Stimulated activated effector memory CD8-positive, alpha-beta T cell treated with anti-CD3 and anti-CD28 coated beads, Interleukin-12 subunit alpha, Interleukin-12 subunit beta, amount 100 ng/mL, for 72 hours (primary cell): Measurements from ENCODE around the gene PCED1B.

Experiments
- ATAC-seq: fragments of 150-1000 bp; cut with Tn5 transposase; 2 replicates; pipeline ENCODE4 v1.10.0; 2021
- DNase-seq, 2 donors: peaks; one replicate each; pipeline ENCODE4 v3.0.0; 2021 to 2022; ENCODE audit warnings: low spot score in 2 of 2
- H3K27ac Mint-ChIP-seq: one replicate; pipeline ENCODE4 v1.8.0; 2022; ENCODE audit warnings: mild to moderate bottlenecking, mixed read lengths
- H3K36me3 Mint-ChIP-seq: one replicate; pipeline ENCODE4 v1.8.0; 2022; ENCODE audit warnings: mild to moderate bottlenecking, mixed read lengths
- H3K4me1 Mint-ChIP-seq: one replicate; pipeline ENCODE4 v1.8.0; 2022; ENCODE audit warnings: mixed read lengths
- H3K4me3 Mint-ChIP-seq: one replicate; pipeline ENCODE4 v1.8.0; 2022; ENCODE audit warnings: mild to moderate bottlenecking, mixed read lengths
- H3K9me3 Mint-ChIP-seq: one replicate; pipeline ENCODE4 v1.8.0; 2022; ENCODE audit warnings: mixed read lengths

The PCED1B gene

GRCh38 chr12:47077206-47078085, 2.0 kb upstream of the PCED1B start:
- Mint-ChIP-seq H3K36me3 (peaks cover 22% of the 10 kb centered on the region), H3K4me1 (peaks cover 49% of the 10 kb centered on the region), H3K27ac (no peak overlapping the region), H3K9me3 (no peaks in the 10 kb centered on the region), H3K4me3 (peak overlapping the region; percentile 94)
- ATAC-seq, result no peak
- no peak for DNase-seq

DNA sequence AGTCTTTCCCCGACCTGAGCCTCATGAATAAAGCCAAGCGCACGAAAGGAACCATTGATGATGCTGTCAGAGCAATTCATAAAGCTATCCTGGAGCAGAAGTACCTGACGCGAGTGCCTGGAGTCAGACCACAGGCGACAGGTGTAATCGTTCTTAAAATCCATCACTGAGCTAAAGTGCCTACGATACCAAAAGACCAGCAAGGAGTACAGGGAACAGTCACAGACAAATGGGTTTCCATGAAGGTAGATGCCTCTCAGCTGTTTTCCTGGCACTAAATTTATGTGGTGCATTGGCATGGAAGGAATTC, 1.4 kb upstream of the PCED1B start:
- H3K27ac Mint-ChIP-seq, result peak overlapping the region; percentile 98
- H3K4me3 Mint-ChIP-seq, result peak overlapping the region; percentile 94
- peaks cover 22% of the 10 kb centered on the region for H3K36me3 Mint-ChIP-seq
- peaks cover 55% of the 10 kb centered on the region for H3K4me1 Mint-ChIP-seq
- no peak for ATAC-seq
- no peaks in the 10 kb centered on the region for H3K9me3 Mint-ChIP-seq
- DNase-seq, result no peak

- peaks cover 22% of the 10 kb centered on the region for H3K36me3 Mint-ChIP-seq
- no peaks in the 10 kb centered on the region for H3K9me3 Mint-ChIP-seq
- peak overlapping the region; percentile 98 for H3K27ac Mint-ChIP-seq
- peak overlapping the region; percentile 94 for H3K4me3 Mint-ChIP-seq
- ATAC-seq (peak; percentile 68), DNase-seq (no peak)
- peaks cover 64% of the 10 kb centered on the region for H3K4me1 Mint-ChIP-seq
Measured at GRCh38 chr12:47078733-47079467, 521 bp upstream of the PCED1B start.

DNA sequence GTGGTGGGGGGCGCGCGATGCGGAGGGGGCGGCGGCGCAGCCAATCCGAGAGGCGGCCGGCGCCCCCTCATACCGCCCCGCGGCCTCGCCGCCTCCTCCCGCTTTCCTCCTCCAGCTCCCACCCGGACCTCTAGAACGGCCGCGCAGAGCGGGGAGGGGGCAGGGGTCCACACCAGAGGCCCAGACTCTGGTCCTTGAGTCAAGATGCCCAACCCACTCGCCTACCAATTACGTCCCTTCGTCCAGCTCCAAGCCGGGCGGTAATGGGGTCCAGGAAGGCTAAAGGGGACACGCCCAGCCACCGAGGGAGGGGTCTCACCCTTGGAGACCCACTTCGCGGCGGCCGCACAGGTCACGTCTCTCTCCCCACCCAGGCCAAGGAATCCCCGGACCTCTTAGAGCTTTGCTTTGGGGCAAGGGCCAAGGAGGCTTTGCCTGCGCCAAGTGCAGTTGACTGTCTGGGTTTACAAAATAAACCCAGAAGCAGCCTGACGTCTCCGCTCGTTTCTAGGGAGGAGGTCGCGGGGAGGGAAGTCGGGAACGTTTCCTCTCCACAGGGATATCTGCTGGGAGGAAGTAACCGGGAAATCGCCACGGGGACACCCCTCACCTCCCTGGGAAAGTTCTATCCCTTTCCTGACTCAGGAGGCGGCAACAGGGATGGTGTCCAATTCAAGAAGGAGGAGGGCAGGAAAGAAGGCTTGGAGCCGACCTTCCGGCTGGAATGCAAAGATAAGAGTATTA, 732 bp downstream of the PCED1B start:
- no peaks in the 10 kb centered on the region for H3K9me3 Mint-ChIP-seq
- peaks cover 22% of the 10 kb centered on the region for H3K36me3 Mint-ChIP-seq
- H3K27ac Mint-ChIP-seq, result peak overlapping the region; percentile 93
- H3K4me1 Mint-ChIP-seq, result peaks cover 76% of the 10 kb centered on the region
- ATAC-seq (peak; percentile 58), DNase-seq (peak in 1 of 2 donors; percentile 80)
- H3K4me3 Mint-ChIP-seq, result peak overlapping the region; percentile 94

DNA sequence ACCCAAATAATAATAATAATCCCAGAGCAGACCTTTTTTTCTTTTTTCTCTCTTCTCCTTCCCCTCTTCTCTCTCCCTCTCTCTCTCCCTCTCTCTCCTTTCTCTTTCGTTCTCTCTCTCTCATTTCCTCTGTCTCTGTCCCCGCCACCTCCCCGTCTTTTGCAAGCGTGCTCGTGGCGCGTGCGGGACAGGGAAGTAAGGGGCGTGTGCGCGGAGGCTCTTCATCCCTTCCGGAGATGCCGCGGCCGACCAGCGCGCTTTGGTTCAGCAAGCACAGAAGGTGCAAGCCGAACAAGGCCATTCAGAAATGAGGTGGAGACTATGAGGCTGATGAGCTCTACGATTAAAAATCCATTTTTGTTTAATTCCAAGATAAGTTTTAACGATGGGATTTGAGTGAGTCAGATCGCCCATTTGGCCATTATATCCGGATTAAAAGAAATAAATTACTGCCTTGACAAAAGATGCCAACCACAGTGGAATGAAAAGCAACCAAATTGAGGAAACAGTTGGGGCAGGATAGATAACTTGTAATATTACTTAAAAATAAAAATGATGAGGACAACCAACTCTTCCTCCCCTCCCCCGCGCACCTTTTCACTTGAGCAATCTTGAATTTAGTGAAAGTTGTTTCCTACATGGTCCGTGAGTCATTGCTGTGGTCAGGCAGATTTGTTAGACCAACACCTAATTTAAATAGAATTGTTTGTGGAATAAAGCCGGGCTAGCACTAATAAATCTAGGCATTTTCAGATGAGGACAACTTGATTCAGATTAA, 1.5 kb downstream of the PCED1B start:
- H3K36me3 Mint-ChIP-seq, result peaks cover 22% of the 10 kb centered on the region
- H3K9me3 Mint-ChIP-seq, result no peaks in the 10 kb centered on the region
- H3K27ac Mint-ChIP-seq, result peak overlapping the region; percentile 93
- peaks cover 84% of the 10 kb centered on the region for H3K4me1 Mint-ChIP-seq
- DNase-seq (no peak), ATAC-seq (peak; percentile 59)
- peak overlapping the region; percentile 94 for H3K4me3 Mint-ChIP-seq

GRCh38 chr12:47082283-47082682, 2.9 kb downstream of the PCED1B start:
- no peak overlapping the region for H3K27ac Mint-ChIP-seq
- H3K36me3 Mint-ChIP-seq, result peaks cover 22% of the 10 kb centered on the region
- ATAC-seq, result no peak
- no peaks in the 10 kb centered on the region for H3K9me3 Mint-ChIP-seq
- DNase-seq, result no peak
- no peak overlapping the region for H3K4me3 Mint-ChIP-seq
- peaks cover 77% of the 10 kb centered on the region for H3K4me1 Mint-ChIP-seq

DNA sequence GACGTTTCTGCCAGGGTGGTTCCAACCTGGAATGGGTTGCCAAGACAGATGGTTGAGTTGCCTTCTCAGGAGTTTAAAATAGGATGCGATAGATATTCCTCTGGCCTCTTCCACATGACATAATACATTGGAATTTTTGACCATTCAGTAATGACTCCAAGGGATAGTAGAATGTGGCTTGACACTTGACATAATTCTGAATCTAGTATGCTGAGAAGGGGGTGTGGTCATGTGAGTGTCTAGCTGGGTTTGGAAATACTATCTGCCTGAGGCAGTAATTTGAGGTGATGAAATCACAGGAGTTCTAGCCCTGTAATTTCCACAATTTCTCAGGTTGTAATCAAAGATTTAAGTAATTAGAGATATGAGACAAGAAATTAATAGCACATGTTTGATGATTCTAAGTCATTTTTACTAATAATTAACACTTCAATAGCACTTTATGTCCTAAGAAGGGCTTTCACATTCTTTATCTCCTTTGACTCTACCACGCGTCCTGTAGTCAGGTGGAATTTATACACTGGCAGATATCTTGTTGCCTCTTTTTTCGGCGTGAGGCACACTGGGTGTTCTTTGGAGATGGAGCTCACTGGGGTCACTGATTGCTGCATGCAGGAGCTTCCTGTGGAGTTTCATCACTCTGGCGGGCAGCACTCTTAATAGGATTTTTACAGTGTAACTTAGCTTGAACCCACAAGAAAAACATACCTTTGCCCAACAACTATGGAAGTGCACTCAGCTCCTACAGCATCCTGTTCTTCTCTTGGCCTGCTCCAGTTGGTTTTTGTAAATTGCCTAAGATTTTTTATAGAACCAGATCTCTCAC, 3.6 kb downstream of the PCED1B start:
- H3K9me3 Mint-ChIP-seq, result no peaks in the 10 kb centered on the region
- H3K4me1 Mint-ChIP-seq, result peaks cover 70% of the 10 kb centered on the region
- DNase-seq, result no peak
- H3K36me3 Mint-ChIP-seq, result peaks cover 22% of the 10 kb centered on the region
- ATAC-seq, result no peak
- H3K4me3 Mint-ChIP-seq, result no peak overlapping the region
- H3K27ac Mint-ChIP-seq, result no peak overlapping the region

DNA sequence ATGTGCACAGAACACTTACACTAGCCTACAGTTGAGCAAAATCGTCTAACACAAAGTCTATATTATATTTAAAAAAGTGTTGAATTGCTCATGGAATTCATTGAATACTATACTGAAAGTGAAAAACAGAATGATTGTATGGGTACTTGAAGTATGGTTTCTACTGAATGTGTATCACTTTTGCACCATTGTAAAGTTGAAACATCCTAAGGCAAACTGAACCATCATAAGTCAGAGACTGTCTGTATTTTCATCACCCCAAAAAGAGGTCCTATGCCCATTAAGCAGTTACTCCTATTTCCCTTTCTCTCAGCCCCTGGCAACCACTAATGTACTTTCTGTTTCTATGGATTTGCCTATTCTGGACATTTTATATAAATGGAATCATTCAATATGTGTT, 4.8 kb downstream of the PCED1B start:
- Mint-ChIP-seq H3K36me3 (peaks cover 16% of the 10 kb centered on the region), H3K27ac (peak overlapping the region; percentile 38), H3K4me1 (peaks cover 62% of the 10 kb centered on the region), H3K4me3 (peak overlapping the region; percentile 52), H3K9me3 (no peaks in the 10 kb centered on the region)
- DNase-seq (no peak), ATAC-seq (peak; percentile 24)

- Mint-ChIP-seq H3K9me3 (peaks cover under 1% of the 10 kb centered on the region), H3K4me3 (peak overlapping the region; percentile 52), H3K4me1 (peaks cover 52% of the 10 kb centered on the region), H3K36me3 (peaks cover 5% of the 10 kb centered on the region), H3K27ac (peak overlapping the region; percentile 38)
- ATAC-seq, result peak; percentile 94
- no peak for DNase-seq
Measured at GRCh38 chr12:47085815-47086252, 6.4 kb downstream of the PCED1B start.

DNA sequence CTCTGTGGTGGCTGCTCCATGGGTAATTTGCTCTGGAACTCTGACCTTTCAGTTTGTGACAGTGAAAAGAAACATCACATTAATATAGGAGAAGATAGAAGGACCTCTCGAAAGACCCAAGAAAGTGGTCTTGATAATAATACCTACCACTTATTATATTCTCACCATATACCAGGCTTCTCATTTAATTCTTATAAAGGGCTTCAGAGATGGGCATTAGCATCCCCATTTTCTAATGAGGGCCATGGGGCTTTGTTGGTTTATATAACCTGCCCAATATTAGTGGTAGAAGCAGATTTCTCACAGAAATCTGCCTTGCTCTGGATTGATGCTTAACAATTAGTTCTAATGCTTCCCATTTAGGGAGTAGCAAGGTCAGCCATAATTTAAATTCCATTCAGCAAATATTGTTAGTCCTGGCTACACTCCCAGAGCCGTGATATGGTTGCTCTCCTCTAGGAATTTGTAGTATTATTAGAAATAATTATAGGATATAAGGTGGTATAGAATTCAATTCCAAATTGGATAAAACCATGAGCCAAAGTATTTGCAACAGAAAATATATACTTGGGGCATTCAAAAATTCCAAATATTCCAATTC, 7.8 kb downstream of the PCED1B start:
- H3K4me3 Mint-ChIP-seq, result no peak overlapping the region
- H3K4me1 Mint-ChIP-seq, result peaks cover 38% of the 10 kb centered on the region
- ATAC-seq (no peak), DNase-seq (no peak)
- peaks cover 4% of the 10 kb centered on the region for H3K9me3 Mint-ChIP-seq
- H3K36me3 Mint-ChIP-seq, result no peaks in the 10 kb centered on the region
- no peak overlapping the region for H3K27ac Mint-ChIP-seq

DNA sequence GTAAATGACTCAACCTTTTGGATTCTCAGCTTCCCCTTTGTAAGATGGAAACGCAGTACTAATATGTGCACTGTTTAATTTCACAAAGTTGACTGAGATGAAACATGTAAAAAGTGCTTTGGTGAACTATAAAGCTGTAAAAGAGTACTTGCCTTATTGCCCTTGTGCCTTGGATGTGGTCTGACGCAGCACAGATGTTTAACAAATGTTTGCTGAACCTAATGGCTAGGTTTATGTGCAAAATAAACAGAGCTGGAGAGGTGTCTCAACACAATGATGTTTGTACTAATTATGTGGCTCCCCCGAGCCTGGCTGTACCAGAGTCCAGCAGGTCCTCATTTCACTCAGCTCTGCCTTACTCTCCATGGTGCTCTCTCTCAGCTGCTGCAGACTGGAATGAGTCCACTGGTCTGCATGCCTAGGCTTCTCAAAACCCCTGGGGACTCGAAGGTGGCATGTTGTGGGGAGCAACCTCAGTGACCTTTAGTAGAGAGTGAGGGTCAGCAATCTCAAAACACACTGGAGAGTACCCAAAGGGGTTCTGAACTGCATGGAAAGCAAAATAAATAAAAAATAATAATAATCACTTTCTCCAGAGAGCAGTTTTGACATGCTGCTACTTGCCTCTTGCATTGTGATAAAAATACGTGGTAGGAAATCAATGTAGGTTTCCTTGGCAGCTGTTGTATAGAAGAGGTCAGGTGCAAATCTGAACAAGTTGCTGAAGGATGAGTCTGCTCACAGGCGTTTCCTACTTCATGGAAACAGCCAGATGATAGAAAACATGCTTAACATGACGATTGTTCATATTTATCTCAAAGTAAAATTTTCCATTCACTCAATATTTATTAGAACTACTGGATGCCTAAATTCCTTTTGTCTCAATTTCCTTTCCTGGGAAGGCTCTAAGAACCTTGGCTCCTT, 8.9 kb downstream of the PCED1B start:
- no peaks in the 10 kb centered on the region for H3K36me3 Mint-ChIP-seq
- ATAC-seq (no peak), DNase-seq (no peak)
- peaks cover 28% of the 10 kb centered on the region for H3K4me1 Mint-ChIP-seq
- no peak overlapping the region for H3K27ac Mint-ChIP-seq
- H3K9me3 Mint-ChIP-seq, result peaks cover 4% of the 10 kb centered on the region
- no peak overlapping the region for H3K4me3 Mint-ChIP-seq

DNA sequence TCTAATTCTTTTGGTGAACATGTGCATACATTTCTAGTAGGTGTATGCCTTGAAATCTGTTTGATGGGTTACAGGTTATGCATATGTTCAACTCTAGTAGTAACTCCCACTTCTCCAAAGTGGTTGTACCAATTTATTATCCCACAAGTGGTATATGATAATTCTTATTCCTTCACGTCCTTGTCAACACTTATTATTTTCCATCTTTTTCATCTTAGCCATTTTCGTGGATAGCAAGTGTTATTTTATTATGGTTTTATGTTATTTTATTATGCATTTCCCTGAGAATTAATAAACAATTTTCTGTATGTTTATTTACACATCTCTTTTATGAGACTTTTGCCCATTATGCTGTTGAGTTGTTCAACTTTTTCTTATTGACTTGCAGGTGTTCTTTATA, 11.6 kb downstream of the PCED1B start:
- H3K4me1 Mint-ChIP-seq, result peaks cover 12% of the 10 kb centered on the region
- no peak for DNase-seq
- no peak overlapping the region for H3K4me3 Mint-ChIP-seq
- no peak for ATAC-seq
- H3K36me3 Mint-ChIP-seq, result no peaks in the 10 kb centered on the region
- H3K27ac Mint-ChIP-seq, result no peak overlapping the region
- H3K9me3 Mint-ChIP-seq, result peaks cover 4% of the 10 kb centered on the region

- Mint-ChIP-seq H3K4me3 (no peak overlapping the region), H3K36me3 (no peaks in the 10 kb centered on the region), H3K27ac (no peak overlapping the region), H3K4me1 (peaks cover 12% of the 10 kb centered on the region), H3K9me3 (peaks cover 4% of the 10 kb centered on the region)
- no peak for DNase-seq
- ATAC-seq, result no peak
Measured at GRCh38 chr12:47094804-47095203, 15.4 kb downstream of the PCED1B start.
